ENCODE measurements around the gene PDILT.
"Not testable (repeated sequence)": the region's sequence is repeated elsewhere in the genome, so short reads cannot be mapped to it uniquely, and the experiment has no call there.

Gene PDILT

DNA sequence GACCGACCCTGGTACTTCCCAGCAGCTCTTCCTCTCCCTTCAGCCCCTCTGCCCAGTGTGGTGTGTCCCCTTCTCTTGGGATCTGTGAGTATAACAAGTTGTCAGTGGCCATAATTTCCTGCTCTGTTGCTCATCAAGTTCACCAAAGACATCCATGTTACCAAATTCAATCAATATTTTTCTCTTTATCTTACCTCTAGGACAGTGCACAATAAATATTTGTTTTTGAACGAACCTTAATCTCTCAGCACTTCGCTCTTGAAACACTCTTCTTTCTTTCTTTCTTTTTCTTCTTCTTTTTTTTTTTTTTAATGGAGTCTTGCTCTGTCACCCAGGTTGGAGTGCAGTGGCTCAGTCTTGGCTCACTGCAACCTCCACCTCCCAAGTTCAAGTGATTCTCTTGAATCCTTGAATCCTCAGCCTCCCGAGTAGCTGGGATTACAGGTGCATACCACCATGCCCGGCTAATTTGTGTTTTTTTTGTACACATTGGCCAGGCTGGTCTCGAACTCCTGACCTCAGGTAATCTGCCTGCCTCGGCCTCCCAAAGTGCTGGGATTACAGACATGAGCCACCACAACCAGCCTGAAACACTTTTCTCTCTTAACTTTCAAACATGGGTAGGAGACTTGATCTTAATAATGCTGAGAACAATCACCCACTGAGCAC, 49.3 kb downstream of the PDILT start:
- no peak for DNase-seq

DNA sequence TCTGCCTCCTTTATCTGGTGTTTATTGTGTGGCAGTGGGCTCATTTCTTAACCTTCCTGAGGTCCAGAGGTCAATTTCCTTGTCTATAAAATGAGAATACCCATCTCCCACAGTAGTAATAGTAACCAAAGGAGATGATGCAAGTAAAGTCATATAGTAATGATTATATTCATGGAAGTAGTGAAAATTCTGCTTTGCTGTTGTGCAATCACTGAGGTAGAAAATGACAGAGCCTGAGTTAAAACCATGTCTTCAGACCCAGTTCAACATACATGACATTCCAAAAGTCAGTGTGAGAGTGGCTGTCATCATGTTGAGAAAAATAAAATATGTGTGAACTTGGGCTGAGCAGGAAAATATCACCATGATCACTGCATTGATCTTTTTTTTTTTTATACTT, 51.2 kb downstream of the PDILT start:
- no peak for DNase-seq

DNA sequence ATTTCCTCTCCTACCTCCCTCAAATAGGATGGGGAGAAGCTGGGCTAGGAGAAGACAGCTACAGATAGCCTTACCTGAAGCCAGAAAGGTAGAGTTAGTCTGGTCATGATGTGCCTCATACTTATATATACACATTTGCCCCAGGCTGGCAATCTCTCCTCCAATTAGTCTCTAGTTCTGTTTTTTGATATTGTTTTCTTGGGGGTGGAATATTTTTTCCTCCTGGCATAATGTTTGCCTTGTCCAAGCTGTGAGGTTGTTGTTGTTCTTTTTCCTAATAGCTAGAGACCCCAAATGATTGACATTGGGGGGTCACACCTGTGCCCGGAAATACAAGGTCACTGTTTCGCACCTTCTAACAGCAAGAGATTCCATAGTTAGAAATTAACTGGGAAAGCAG, 51.9 kb downstream of the PDILT start, which contains the start of gene UMOD:
TSS of gene UMOD (minus strand) at position 101 of the 400 bp plus-strand sequence. CDS start 1,978 bp downstream, outside the sequence.
- no peak for DNase-seq

DNA sequence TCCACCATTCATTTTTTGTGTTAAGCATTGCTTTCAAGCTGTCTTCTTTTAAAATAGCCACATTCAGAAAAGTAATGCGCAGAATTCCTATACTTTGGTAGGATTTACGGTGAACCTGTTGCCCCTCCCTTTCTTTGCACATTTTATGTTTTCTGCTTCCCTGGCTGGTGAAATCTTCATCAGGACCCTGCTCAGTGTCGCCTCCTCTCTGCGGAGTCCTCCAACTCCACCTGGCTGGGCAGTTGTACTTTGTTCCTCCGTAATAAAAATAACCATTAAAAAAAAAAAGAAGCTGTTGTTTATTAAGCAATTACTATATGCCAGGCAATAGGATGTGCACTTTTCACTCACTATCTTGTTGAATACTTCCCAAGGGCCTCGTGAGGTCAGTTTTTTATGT, 54.9 kb downstream of the PDILT start:
- no peak for DNase-seq

DNA sequence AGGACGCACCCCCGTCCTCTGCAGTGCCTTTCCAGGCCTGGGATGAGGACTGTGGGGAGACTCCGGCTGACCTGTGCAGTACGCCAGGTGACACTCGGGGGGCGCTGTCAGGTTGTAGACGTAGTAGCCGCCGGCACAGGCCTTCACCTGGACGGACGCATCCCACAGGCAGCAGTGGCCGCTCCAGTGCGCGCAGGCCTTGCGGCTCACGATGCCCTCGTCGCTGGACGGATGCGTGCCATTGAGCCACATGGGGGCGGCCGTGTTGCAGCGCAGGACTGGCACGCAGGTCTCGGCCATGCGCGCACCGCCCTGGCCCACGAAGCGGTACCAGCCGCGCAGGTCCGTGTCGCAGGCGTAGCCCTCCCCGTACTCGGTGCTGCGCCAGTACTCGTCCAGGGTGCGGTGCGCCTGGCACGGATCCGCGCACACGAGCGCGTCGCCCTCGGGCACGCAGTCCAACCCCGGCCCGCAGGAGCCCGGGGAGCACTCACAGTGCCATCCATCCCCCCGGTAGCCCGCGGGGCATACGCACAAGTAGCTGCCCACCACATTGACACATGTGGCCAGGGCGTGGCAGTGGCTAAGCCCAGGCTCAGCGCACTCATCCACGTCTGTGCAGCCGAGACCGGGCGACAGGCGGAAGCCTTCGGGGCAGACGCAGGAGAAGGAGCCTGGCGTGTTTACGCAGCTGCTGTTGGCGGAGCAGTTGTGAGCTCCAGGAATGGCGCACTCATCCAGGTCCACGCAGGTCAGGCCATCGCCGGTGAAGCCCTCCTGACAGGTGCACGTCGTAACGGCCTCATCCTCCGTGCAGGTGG, 56.0 kb downstream of the PDILT start:
- no peak for DNase-seq

GRCh38 chr16:20347666-20348364, 56.7 kb downstream of the PDILT start:
- DNase-seq, result no peak

- no peak for DNase-seq
These were observed 59.9 kb downstream of the PDILT start for GRCh38 chr16:20344611-20345010.

GRCh38 chr16:20339744-20340143, 64.8 kb downstream of the PDILT start:
- DNase-seq, result no peak

- DNase-seq, result no peak
These were observed 67.6 kb downstream of the PDILT start for GRCh38 chr16:20336955-20337354.

DNA sequence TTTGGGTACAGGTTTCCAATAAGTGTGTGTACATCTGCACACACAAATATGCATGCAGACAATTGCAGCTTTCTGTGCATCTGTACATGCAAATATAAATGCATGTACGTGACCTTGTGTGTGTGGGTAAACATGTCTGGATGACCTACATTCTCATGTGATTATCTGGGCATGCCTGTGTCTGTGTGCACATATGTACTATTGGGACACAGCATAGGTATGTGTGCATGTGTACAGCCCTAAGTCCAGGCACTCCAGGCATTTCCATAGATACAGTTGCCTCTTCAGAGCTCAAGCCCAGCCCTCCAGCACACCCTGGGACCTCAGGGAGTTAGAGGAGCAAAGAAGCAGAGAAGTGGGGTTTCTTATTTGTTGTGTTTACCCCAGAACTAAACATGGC, 70.1 kb downstream of the PDILT start:
- no peak for DNase-seq

DNA sequence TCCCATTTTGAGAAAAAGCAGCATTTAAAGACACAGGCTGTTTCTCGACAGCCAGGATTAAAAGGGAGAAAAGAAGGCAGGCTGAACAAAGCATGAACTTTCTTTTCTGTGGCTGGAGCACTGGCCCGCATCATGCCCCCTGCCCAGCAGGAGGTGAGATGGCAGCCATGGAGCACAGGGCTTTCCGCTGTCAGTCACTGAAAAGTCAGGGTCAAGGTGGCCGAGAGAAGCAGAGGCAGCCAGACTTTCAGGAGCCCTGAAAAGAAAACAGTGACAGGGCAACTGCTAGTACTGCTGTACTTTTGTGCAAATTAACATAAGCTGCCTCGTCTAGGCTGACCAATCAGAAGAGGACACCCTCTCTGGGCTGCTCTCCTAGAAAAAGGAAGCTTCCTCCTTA, 71.4 kb downstream of the PDILT start:
- no peak for DNase-seq

DNA sequence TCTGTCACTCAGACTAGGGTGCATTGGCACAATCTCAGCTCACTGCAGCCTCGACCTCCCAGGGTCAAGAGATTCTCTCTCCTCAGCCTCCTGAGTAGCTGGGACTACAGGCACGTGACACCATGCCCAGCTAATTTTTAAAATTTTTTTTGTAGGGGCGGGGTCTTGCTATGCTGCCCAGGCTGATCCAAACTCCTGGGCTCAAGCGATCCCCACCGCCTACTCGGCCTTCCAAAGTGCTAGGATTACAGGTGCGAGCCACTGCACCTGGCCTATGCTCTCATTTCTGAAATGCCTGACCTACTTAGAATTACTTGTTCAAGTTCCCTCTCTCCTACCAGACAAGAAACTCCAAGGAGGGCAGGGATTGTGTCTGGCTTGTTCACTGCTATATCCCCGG, 72.1 kb downstream of the PDILT start:
- no peak for DNase-seq

- no peak for DNase-seq
These were observed 72.9 kb downstream of the PDILT start for GRCh38 chr16:20331635-20332034.

GRCh38 chr16:20329392-20330138, 75.0 kb downstream of the PDILT start:
- DNase-seq, result no peak

- DNase-seq, result no peak
These were observed 77.0 kb downstream of the PDILT start, which contains the start of gene GP2 for GRCh38 chr16:20327444-20328041. Gene GP2 (minus strand): TSS chr16:20327513. CDS start chr16:20326431, 1,082 bp downstream.

DNA sequence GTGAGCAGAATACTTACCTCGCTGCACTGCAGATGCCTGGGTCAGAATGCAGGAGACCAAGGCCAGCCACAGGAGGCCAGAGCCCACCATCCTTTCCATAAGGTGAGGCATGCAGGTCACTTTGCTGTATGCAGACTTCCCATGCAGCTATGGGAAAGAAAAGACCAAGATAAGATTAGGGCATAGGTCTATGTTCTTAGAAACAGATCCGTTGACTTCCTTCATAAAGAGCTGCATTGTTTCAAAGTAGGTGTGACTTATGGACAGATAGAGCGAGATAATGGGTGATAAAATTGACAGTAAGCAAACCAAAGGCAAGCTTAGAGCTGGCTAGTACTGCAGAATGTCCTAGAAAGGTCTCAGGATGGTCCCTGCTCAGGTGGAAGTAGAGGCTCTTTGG, 78.2 kb downstream of the PDILT start:
- no peak for DNase-seq

DNA sequence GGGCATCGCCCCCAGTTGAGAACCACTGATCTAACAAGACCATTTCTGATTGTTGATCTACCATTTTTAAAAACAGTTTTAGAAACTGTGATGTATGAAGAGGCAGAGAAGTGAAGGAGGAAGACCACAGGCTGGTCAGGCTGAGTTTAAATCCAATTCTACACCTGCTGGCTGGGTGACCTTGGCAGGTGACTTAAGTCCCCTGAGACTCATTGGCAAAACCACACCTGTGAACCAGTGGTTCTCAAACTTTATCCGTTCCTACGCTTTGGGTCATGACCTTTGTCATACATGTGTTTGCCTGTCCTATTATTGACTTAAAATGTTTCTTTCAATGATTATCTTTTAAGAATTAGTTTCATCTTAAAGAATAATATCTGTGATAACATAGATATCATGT, 79.5 kb downstream of the PDILT start:
- no peak for DNase-seq

- DNase-seq, result no peak
These were observed 80.9 kb downstream of the PDILT start for GRCh38 chr16:20323591-20324117.

DNA sequence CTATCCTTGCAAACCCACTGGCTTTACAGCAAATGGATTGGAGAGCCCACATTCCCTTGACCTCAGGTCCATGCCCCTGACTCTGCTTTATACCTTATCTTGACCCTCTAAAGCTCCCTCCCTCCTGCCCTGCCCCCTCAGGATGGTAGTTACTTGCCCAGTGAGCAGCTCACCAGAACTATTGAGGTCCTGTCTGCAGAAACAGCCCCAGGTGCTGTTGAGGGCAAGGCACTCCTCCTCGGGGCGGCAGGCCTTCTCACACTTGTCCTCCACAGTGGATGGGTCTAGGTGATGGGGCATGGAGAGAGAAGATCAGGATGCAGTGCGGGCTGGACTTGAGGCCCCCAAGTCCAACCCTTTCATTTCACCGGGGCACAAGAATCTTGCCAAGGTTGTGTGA, 81.8 kb downstream of the PDILT start:
- DNase-seq, result no peak

DNA sequence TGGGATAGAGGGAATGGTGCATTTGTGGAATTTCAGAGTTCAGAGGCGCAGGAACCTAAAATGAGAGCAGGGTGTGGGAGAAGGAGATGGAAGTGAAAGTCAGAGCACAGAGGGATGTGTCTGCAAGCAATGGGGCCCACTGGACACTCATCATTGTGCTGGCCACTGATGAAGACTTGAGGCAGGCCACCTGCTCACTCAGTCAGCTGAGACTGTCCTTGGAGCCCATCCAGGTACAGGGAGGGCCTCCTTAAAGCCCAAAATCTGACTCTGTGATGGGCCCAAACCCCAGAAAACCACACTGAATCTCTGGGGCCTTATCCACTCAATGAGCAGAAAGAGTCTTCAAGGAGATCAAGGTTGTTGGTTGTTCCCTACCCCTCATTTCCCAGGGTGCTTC, 82.9 kb downstream of the PDILT start:
- DNase-seq, result no peak

DNA sequence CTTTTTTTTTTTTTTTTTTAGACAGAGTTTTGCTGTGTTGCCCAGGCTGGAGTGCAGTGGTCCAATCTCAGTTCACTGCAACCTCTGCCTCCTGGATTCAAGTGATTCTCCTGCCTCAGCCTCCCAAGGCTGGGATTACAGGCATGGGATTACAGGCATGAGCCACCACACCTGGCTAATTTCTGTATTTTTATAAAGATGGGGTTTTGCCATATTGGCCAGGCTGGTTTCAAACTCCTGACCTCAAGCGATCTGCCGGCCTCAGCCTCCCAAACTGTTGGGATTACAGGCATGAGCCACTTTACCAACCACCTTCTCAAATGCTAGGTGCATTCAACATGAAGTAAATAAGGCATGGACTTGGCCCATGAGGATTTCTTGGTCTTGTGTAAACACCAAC, 83.5 kb downstream of the PDILT start:
- DNase-seq, result not testable (repeated sequence)

DNA sequence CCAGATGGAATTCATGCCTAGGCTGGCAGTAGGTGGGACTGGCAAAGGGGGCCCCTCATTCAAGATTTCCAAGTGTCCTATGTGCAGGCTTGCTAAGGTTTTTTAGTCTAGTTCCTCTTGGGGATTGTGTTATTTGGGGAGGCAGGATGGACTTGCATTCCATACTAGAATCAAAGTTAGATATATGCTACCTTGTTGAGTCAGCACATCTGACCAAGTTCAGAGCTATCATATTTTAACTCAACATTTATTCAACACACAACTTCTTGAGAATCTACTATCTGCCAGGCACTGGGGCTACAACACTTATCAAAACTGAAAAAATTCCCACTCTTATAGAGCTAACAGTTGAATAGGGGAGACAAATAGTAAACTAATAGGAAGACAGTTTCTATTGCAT, 83.9 kb downstream of the PDILT start:
- DNase-seq, result no peak
